PC-9 (cell line): ENCODE measurements around the gene CGB1. TPM values are rescaled to one million over a fixed set of nuclear protein-coding genes. Genes with fewer than 3 reads are reported as not detected.
"Not testable (repeated sequence)": the region's sequence is repeated elsewhere in the genome, so short reads cannot be mapped to it uniquely, and the experiment has no call there.

Experiments
- BruUV-seq: library from RNA; stranded (reverse); fragments of 400-500 nt; replicated peaks from 2 replicates; lab custom pipeline; 2021; lab: Mats Ljungman, UMichigan
- CTCF ChIA-PET: fragments of 300-600 bp; sonication (Branson Sonifier 250); formaldehyde crosslinking; loops from one replicate; lab custom pipeline; 2022; ENCODE audit warnings: antibody characterized with exemption; lab: Charles Lee
- POLR2A ChIA-PET: fragments of 300-600 bp; sonication (Branson Sonifier 250); formaldehyde crosslinking; loops from one replicate; lab custom pipeline; 2022; ENCODE audit warnings: antibody characterized with exemption; ENCODE audit not compliant: unreplicated experiment; lab: Charles Lee
- DNase-seq, 2 experiments: peaks; one replicate each; pipeline versions ENCODE4 v3.0.0 to v3.0.0-alpha.2; 2015 to 2022; ENCODE audit warnings: mixed read lengths in 1 of 2
- H2AFZ ChIP-seq: fragments of 200-600 bp; sonication (generic); 2 replicates; pipeline ENCODE4 v1.8.1; 2017; ENCODE audit warnings: antibody characterized with exemption
- H3F3A ChIP-seq: fragments of 200-600 bp; sonication (generic); 2 replicates; pipeline ENCODE4 v1.8.1; 2017; ENCODE audit warnings: antibody characterized with exemption, mild to moderate bottlenecking, low read depth; ENCODE audit not compliant: insufficient read depth
- H3K27ac ChIP-seq: fragments of 200-600 bp; sonication (generic); 2 replicates; pipeline ENCODE4 v1.6.1; 2016; ENCODE audit warnings: mixed run types
- H3K27me3 ChIP-seq: fragments of 200-600 bp; sonication (generic); 2 replicates; pipeline ENCODE4 v1.6.1; 2016; ENCODE audit warnings: low read depth, mixed run types; ENCODE audit not compliant: insufficient read depth
- H3K36me3 ChIP-seq: fragments of 200-600 bp; sonication (generic); 2 replicates; pipeline ENCODE4 v1.6.1; 2016; ENCODE audit warnings: low read depth, mixed run types
- H3K4me1 ChIP-seq: fragments of 200-600 bp; sonication (generic); replicated peaks from 2 replicates; pipeline ENCODE4 v1.6.1; 2016; ENCODE audit warnings: mixed run types; ENCODE audit not compliant: insufficient read depth
- H3K4me2 ChIP-seq: fragments of 200-600 bp; sonication (generic); 2 replicates; pipeline ENCODE4 v1.6.1; 2017; ENCODE audit warnings: mixed run types
- H3K4me3 ChIP-seq: fragments of 200-600 bp; sonication (generic); 2 replicates; pipeline ENCODE4 v1.6.1; 2016; ENCODE audit warnings: mixed run types
- H3K79me2 ChIP-seq: fragments of 200-600 bp; sonication (generic); 2 replicates; pipeline ENCODE4 v1.6.1; 2017; ENCODE audit warnings: low read depth, mixed run types
- H3K9me2 ChIP-seq: fragments of 200-600 bp; sonication (generic); 2 replicates; pipeline ENCODE4 v1.8.1; 2017; ENCODE audit warnings: mild to moderate bottlenecking; ENCODE audit not compliant: insufficient read depth
- H3K9me3 ChIP-seq: fragments of 200-600 bp; sonication (generic); 2 replicates; pipeline ENCODE4 v1.8.1; 2016; ENCODE audit warnings: low read depth; ENCODE audit not compliant: insufficient read depth
- H4K20me1 ChIP-seq: fragments of 200-600 bp; sonication (generic); 2 replicates; pipeline ENCODE4 v1.8.1; 2017; ENCODE audit not compliant: insufficient read depth
- EZH2 ChIP-seq: fragments of 200-600 bp; sonication (generic); IDR thresholded peaks from 2 replicates; pipeline ENCODE4 v1.8.0; 2017; ENCODE audit warnings: antibody characterized with exemption, low read depth
- intact Hi-C: fragments of 100-400 bp; cut with micrococcal nuclease; formaldehyde crosslinking; loops from one replicate; pipeline ENCODE4 v1.10.0; 2022; ENCODE audit not compliant: unreplicated experiment
- total RNA-seq: library from RNA; stranded (reverse); gene quantifications from 2 replicates; pipeline ENCODE4 v1.2.3, GENCODE V29; 2021
- TF ChIP-seq, protein P1 (sequence below): fragments of 200-600 bp; sonication (generic); conservative IDR thresholded peaks from 2 replicates; pipeline ENCODE4 v1.6.1; 2017; ENCODE audit warnings: mixed run types, antibody characterized with exemption, mild to moderate bottlenecking, moderate library complexity

The CGB1 gene
- total RNA-seq, 1 experiment from 2014 or later = 0.83 TPM

DNA sequence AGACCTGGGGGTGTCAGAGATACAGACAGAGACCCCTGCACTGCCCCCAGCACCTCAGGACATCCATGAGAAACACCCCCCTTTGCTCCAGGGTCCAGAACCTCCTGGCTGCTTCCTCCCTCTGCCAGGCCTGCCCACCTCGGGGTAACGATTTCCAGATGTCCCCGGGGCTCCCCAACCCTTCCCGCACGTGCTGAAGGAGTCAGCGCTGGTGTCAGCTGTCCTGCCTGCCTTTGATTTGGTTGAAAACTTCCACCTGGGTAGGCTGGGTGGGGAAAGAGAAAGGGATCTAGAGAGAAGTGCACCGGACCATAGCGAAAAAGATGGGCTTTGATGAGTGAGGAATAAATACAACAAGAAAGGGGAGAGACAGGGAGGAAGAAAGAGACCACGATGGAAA is 22.4 kb upstream of the CGB1 start:
- no peaks in the 10 kb centered on the region for H3K9me3 ChIP-seq
- no peak overlapping the region for H3K4me3 ChIP-seq
- BruUV-seq = no TSS peak
- no peaks in the 10 kb centered on the region for H3K27me3 ChIP-seq
- H2AFZ ChIP-seq = no peak overlapping the region
- POLR2A ChIA-PET = no interaction called here
- TF ChIP-seq, protein P1, sequence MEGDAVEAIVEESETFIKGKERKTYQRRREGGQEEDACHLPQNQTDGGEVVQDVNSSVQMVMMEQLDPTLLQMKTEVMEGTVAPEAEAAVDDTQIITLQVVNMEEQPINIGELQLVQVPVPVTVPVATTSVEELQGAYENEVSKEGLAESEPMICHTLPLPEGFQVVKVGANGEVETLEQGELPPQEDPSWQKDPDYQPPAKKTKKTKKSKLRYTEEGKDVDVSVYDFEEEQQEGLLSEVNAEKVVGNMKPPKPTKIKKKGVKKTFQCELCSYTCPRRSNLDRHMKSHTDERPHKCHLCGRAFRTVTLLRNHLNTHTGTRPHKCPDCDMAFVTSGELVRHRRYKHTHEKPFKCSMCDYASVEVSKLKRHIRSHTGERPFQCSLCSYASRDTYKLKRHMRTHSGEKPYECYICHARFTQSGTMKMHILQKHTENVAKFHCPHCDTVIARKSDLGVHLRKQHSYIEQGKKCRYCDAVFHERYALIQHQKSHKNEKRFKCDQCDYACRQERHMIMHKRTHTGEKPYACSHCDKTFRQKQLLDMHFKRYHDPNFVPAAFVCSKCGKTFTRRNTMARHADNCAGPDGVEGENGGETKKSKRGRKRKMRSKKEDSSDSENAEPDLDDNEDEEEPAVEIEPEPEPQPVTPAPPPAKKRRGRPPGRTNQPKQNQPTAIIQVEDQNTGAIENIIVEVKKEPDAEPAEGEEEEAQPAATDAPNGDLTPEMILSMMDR = no peak
- TF ChIP-seq EZH2 = no peak
- CTCF ChIA-PET = no interaction called here
- no peak overlapping the region for H3K27ac ChIP-seq
- no peaks in the 10 kb centered on the region for H4K20me1 ChIP-seq
- 0 out of 2 replicates have a peak, but pooled peaks cover 12% of the 10 kb centered on the region for H3K4me1 ChIP-seq
- no peak overlapping the region for H3K4me2 ChIP-seq
- peaks cover 28% of the 10 kb centered on the region for H3F3A ChIP-seq
- intact Hi-C loops = loop anchor here (5.0 kb wide), 1 partner anchor 42 kb away; the partner anchor contains the start of gene LHB
- H3K36me3 ChIP-seq = no peaks in the 10 kb centered on the region
- no peaks in the 10 kb centered on the region for H3K79me2 ChIP-seq
- H3K9me2 ChIP-seq = no peaks in the 10 kb centered on the region
- no peak for DNase-seq

- DNase-seq = no peak
- H3K4me1 ChIP-seq = 0 out of 2 replicates have a peak, but pooled peaks cover 10% of the 10 kb centered on the region
- H3K36me3 ChIP-seq = no peaks in the 10 kb centered on the region
- H3K4me3 ChIP-seq = no peak overlapping the region
- no peaks in the 10 kb centered on the region for H4K20me1 ChIP-seq
- H3K27me3 ChIP-seq = no peaks in the 10 kb centered on the region
- no peak overlapping the region for H3K27ac ChIP-seq
- no peaks in the 10 kb centered on the region for H3K79me2 ChIP-seq
- no TSS peak for BruUV-seq
- TF ChIP-seq EZH2 = no peak
- TF ChIP-seq, protein P1 = no peak
- peaks cover 23% of the 10 kb centered on the region for H3F3A ChIP-seq
- H3K9me2 ChIP-seq = no peaks in the 10 kb centered on the region
- ChIA-PET CTCF (no interaction called here), POLR2A (no interaction called here)
- H3K9me3 ChIP-seq = no peaks in the 10 kb centered on the region
- no peak overlapping the region for H3K4me2 ChIP-seq
- H2AFZ ChIP-seq = no peak overlapping the region
- intact Hi-C loops = loop anchor here (5.0 kb wide), 1 partner anchor 41 kb away; the partner anchor contains the start of gene LHB
These were observed 21.9 kb upstream of the CGB1 start for GRCh38 chr19:49058562-49058961.

- Histone ChIP-seq H3K36me3 (no peaks in the 10 kb centered on the region), H2AFZ (peak within 1 kb of the TSS; percentile 94), H3K9me3 (no peaks in the 10 kb centered on the region), H3K79me2 (no peaks in the 10 kb centered on the region), H3K4me2 (peak within 1 kb of the TSS; percentile 94), H3K4me3 (peak within 1 kb of the TSS; percentile 63), H3K4me1 (0 out of 2 replicates have a peak, but pooled peaks cover 10% of the 10 kb centered on the region), H3F3A (peaks cover 18% of the 10 kb centered on the region), H3K27ac (no peak within 1 kb of the TSS), H3K9me2 (no peaks in the 10 kb centered on the region), H4K20me1 (no peaks in the 10 kb centered on the region), H3K27me3 (no peaks in the 10 kb centered on the region)
- no TSS peak for BruUV-seq
- POLR2A ChIA-PET = interaction anchor here (0.6 to 0.7 kb wide), 3 partner anchors 64 to 948 kb away, joined by 3 to 4 read pairs (median 3); partner anchors contain the start of gene GYS1
- TF ChIP-seq EZH2 = no peak
- TF ChIP-seq, protein P1 = no peak
- CTCF ChIA-PET = interaction anchor here (1.0 kb wide), 1 partner anchor 65 kb away, joined by 3 read pairs; the partner anchor contains the start of gene GYS1
- intact Hi-C loops = loop anchor here (5.0 kb wide), 1 partner anchor 40 kb away; the partner anchor contains the start of gene LHB
- DNase-seq = peak in 1 of 2 experiments; percentile 81
These were observed 21.0 kb upstream of the CGB1 start, which contains the start of gene CGB7 for GRCh38 chr19:49057636-49058234. Gene CGB7, minus strand, starts transcription at chr19:49057749. Its CDS starts 2,374 bp downstream, at chr19:49055375.

GRCh38 chr19:49056902-49057596 is 20.4 kb upstream of the CGB1 start:
- not testable (repeated sequence) for H4K20me1 ChIP-seq, H3K79me2 ChIP-seq, H3K9me2 ChIP-seq, H3K27ac ChIP-seq, H3K27me3 ChIP-seq, H3K36me3 ChIP-seq, DNase-seq, H3K9me3 ChIP-seq, H2AFZ ChIP-seq
- H3F3A ChIP-seq = peaks cover 22% of the 10 kb centered on the region
- POLR2A ChIA-PET = interaction anchor here (0.6 to 0.7 kb wide), 2 partner anchors 64 to 897 kb away, joined by 3 read pairs; partner anchors contain the start of gene GYS1
- H3K4me1 ChIP-seq = 0 out of 2 replicates have a peak, but pooled peaks cover 10% of the 10 kb centered on the region
- intact Hi-C loops = loop anchor here (5.0 kb wide), 1 partner anchor 40 kb away; the partner anchor contains the start of gene LHB
- BruUV-seq = TSS peak; percentile 32
- CTCF ChIA-PET = interaction anchor here (1.0 kb wide), 1 partner anchor 64 kb away, joined by 3 read pairs; the partner anchor contains the start of gene GYS1
- peak overlapping the region; percentile 94 for H3K4me2 ChIP-seq
- H3K4me3 ChIP-seq = peak overlapping the region; percentile 63
